ENCODE results near the gene PRR11.

GRCh38 chr17:59244081-59244480 is 88.5 kb downstream of the PRR11 start:
- TF ChIP-seq CTCF (IDR thresholded peaks at IDR 0.05 in 4 of 5, conservative IDR thresholded peaks at IDR 0.05 in 1 of 5) (no peak), POLR2A (IDR thresholded peaks at IDR 0.05) (no peak)
